GM10266 (cell line): Measurements from ENCODE around the gene CASP12.

Source experiments
- DNase-seq: peaks from one replicate; pipeline ENCODE4 v3.0.0; 2012; ENCODE audit errors: extremely low spot score
- TF ChIP-seq, protein P1 (sequence below): IDR thresholded peaks from 2 replicates; pipeline ENCODE4 v1.5.1; 2012; ENCODE audit warnings: mild to moderate bottlenecking, low read depth; ENCODE audit not compliant: control insufficient read depth, insufficient read depth; ENCODE audit errors: missing control alignments

The CASP12 gene

DNA sequence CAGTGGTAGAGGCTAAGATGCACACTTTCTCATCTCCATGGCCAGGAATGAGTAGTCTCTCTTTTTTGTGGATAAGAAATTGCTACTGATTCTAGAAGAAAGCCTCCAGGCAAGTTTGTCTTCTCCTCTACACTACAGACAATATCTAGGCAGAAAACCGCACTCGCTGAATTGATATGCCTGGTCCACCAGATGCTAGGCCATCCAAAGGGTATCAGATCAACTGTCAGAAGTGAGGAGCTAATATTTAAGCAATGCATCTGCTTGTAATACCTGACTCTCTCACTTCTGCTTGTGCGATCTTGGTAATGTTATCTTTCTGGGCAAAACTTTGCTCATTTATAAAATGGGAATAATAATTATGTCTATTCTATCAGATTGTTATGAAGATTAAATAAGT lies 45.0 kb downstream of the CASP12 start:
- DNase-seq: no peak
- TF ChIP-seq, protein P1, sequence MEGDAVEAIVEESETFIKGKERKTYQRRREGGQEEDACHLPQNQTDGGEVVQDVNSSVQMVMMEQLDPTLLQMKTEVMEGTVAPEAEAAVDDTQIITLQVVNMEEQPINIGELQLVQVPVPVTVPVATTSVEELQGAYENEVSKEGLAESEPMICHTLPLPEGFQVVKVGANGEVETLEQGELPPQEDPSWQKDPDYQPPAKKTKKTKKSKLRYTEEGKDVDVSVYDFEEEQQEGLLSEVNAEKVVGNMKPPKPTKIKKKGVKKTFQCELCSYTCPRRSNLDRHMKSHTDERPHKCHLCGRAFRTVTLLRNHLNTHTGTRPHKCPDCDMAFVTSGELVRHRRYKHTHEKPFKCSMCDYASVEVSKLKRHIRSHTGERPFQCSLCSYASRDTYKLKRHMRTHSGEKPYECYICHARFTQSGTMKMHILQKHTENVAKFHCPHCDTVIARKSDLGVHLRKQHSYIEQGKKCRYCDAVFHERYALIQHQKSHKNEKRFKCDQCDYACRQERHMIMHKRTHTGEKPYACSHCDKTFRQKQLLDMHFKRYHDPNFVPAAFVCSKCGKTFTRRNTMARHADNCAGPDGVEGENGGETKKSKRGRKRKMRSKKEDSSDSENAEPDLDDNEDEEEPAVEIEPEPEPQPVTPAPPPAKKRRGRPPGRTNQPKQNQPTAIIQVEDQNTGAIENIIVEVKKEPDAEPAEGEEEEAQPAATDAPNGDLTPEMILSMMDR: no peak

DNA sequence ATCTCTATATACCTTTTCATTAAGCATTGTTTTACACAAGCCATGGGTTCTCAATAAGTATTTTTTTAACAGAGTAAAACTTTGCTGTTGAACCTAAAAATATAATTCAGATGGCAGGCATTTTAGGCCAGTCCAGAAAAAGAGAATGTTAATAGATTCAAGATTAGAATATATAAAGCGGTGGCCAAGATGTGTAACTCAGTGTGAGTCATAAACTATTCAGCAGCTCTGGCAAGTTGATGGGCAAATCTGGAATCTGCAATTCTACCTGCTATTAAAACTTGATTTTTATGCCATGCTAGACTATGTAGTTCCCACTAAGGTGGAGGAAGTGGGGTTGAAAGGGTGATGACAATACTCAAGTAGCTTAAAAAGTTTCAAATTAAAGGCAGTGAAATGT lies 45.4 kb downstream of the CASP12 start:
- no peak for DNase-seq
- TF ChIP-seq, protein P1: no peak

DNA sequence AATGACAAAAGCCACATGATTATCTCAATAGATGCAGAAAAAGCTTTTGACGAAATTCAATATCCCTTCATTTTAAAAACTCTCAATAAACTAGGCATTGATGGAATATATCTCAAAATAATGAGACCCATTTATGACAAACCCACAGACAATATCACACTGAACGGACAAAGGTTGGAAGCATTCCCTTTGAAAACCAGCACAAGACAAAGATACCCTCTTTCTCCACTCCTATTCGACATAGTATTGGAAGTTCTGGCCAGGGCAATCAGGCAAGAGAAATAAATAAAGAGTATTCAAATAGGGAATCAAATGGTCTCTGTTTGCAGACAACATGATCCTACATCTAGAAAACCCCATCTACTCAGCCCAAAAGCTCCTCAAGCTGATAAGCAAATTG lies 52.0 kb downstream of the CASP12 start:
- TF ChIP-seq, protein P1: no peak
- DNase-seq: no peak

DNA sequence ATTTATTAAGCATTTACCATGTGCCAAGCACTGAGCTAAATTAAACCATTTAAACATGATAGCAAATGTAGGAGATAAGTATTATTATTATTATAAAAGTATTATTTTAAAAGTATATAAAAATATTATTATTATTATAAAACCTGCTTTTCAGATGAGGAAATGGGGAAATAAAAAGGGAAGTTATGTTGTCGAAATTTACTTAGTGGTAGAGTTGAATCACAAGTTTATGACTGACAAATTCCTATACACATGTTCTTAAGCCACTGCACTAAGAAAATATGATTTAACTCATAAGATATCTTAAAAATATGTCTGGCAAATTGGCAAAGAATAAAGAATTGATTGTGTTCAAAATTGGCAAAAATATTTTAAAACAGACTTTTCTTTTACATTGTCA lies 53.8 kb downstream of the CASP12 start:
- no peak for DNase-seq

DNA sequence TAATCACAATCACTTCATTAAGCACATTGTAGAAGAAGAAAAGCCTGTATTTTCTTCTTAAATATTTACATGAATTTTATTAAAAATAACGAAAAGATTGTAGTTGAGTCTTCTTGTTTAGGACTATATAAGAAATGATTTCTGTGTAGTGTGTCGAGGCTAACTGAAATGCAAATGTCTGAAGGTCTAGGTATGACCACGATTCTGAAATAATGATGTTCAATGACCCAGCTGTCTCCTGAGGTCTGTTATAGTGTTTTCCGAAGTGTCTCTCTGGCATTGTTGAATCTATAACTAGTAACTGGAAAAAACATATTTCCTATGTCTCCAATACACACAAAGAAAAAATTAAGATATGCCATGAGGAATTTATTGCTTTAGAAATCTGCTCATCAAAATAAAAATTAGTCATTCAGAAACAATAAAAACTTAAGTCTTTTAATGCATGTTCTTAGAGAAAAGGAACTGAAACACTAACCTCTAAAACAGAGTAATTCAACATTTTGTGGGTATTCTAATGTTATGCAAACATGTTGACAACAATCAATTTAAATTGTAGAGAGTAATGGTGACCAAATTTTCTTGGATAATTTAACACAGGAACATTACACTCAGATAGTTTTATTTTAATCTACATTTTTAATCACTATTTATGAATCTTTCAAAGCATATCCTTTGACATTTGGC lies 55.0 kb downstream of the CASP12 start:
- no peak for DNase-seq
- TF ChIP-seq, protein P1: no peak

More for the DNA sequence above, 53.8 kb downstream of the CASP12 start:
- TF ChIP-seq, protein P1: no peak

DNA sequence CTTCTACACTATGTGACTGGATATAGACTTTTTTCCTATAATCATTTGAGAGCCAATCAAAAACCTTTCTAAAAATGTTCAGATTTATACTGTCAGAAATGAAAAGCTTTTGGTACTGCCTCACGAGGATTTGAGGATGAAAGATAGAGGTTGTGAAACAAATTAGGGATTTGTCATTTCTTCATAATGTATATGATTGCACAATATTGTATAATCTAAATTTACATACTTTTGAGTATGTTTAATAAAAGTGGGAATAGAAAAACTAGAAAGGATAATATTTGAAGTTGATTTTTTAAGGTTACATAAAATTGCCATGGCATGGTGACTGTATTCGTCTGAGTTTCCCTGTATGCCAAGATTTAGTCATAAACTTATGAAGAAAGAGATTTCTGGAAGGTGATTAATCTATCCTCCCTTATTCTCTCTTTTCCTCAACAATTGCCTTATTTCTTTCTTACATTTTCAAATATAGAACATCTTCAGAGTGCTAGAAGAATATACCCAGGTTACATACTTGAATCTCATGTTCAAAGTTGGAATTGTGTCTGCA lies 56.2 kb downstream of the CASP12 start:
- TF ChIP-seq, protein P1: no peak
- DNase-seq: no peak

- no peak for DNase-seq
These were observed 57.1 kb downstream of the CASP12 start for GRCh38 chr11:104841185-104841584.

More at GRCh38 chr11:104841185-104841584, 57.1 kb downstream of the CASP12 start:
- TF ChIP-seq, protein P1: no peak
